Lower leg skin (tissue), 3 donors: ENCODE measurements around the gene TSSC4.

Experiments used
- CTCF ChIP-seq, 3 donors: fragments of 450-650 bp; IDR thresholded peaks; one replicate each; pipeline ENCODE4 v1.5.1; 2016; ENCODE audit warnings: antibody characterized with exemption in 3 of 3, mild to moderate bottlenecking in 3 of 3, moderate library complexity in 2 of 3
- POLR2A ChIP-seq, 2 donors: fragments of 450-650 bp; IDR thresholded peaks; one replicate each; pipeline ENCODE4 v1.6.1; 2016 to 2017; ENCODE audit warnings: antibody characterized with exemption in 2 of 2, mild to moderate bottlenecking in 1 of 2, moderate library complexity in 1 of 2

DNA sequence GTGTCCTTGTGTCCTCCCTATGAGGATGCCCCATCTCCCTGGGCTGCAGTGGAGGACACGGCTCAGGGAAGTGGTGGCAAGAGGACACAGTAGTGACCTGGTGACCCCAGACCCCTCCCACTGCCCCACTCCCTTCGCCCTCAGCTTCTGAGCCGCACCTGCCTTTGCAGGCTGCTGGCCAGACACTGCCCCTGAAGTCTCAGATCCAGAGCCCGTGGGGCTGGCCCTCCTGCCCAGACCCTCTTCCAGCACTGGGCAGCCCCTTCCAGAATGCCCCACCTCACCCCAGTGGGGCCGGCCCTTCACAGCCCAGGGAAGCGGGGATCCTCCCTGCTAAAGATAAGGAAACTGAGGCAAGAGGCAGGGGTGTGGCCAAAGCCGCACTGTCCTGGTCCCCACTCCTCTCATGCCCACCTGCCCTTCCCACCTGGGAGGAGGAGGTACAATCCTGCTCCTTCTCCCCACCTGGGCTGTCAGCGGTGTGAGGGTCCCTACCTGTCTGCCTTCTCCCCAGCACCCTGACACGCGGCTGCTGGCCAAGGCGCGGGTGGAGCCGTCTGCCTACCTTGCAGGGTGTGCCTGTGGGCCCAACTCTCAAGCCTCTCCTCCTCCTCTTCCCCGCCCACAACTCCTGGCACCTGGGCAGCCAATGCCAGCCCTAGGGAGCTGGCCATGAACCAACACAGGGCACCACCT lies 26.4 kb downstream of the TSSC4 start:
- TF ChIP-seq CTCF (IDR thresholded peaks at IDR 0.05) (no peak), POLR2A (IDR thresholded peaks at IDR 0.05) (no peak)
